HG03442 (cell line): ENCODE data around the gene LRRC46.

Source experiments
- ATAC-seq: cut with Tn5 transposase; IDR thresholded peaks from one replicate; pipeline ENCODE4 v1.9.1; 2021; ENCODE audit warnings: mild to moderate bottlenecking, moderate library complexity; ENCODE audit not compliant: unreplicated experiment

The LRRC46 gene

DNA sequence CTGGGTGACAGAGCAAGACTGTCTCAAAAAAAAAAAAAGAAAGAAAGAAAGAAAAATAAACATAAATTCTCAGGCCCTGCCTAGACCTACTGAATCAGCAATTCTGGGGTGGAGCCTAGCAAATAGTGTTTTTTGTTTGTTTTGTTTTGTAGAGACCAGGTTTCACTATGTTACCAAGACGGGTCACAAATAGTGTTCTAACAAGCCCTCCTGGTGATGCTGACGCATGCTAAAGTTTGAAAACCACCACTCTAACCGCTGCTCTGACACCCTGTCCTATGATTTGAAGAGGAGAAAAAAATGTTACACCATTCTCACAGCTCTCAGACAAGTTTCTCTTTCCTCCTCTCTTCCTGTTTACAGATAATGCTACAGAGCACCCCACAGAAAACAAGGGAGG lies 1.6 kb upstream of the LRRC46 start:
- no peak for ATAC-seq

DNA sequence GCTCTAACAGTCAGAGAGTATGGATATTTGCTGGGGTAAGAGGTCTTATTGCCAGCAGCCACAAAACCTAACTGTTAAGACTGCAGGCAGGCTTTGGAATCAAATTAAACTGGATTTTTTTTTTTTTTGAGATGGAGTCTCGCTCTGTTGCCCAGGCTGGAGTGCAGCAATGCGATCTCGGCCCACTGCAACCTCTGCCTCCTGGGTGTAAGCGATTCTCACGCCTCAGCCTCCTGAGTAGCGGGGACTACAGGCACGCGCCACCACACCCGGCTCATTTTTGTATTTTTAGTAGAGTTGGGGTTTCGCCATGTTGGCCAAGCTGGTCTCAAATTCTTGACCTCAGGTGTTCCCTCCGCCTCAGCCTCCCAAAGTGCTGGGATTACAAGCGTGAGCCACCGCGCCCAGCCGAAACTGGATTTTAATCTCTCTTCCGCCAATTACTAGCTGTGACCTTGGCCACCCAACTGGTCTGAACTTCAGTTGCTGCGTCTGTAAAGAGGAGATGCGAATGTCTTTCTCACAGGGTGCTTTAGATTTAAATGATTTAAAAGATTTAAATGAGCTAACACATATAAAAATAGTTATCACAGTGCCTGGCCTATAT lies 971 bp upstream of the LRRC46 start:
- no peak for ATAC-seq

DNA sequence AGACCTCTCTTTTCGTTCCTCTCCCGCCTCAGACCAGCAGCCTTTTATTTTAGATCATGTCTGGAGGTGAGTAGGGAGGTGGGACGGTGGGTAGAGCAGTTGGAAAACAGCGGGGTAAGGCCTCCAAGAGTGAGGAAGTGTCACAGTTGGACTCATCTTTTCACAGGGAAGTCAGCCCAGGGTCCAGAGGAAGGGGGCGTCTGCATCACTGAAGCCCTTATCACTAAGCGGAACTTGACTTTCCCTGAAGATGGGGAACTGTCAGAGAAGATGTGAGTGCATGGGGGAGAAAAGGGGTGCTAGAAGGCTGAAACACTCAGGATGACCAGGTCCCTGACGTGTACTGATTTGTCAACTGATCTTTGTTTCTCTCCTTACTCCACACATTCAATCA lies 461 bp downstream of the LRRC46 start:
- ATAC-seq, result no peak

DNA sequence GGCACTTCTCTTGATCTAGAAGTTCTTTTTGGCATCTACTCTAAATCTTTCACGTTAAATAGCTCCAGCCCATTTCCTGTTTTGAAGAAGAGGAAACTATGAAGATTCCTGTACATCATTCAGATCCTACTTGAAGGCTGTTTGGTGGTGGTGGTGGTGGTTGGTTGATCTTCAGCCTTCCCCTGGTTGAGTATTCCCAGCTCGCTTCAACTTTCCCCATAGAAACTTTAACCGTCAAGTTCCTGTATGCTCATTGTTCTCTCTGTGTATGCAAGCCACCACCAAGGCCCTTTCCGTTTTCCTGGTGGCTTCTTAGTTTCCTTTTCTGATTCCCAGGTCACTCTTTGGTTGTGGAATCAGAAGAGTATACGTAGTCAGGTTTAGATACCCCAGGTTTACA lies 3.3 kb downstream of the LRRC46 start:
- no peak for ATAC-seq

DNA sequence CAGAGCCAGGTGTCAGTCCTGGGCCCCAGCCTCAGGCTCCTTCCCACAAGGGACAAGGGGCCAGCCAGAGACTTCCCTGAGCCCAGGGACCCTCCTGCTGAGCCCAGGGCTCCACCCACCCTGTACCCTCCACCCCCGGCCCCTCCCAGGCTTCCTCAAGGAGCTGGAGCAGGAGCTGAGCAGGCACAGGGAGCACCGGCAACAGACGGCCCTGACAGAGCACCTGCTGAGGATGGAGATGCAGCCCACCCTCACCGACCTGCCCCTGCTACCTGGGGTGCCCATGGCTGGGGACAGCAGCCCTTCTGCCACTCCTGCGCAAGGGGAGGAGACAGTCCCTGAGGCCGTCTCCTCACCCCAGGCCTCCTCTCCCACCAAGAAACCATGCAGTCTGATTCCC lies 5.1 kb downstream of the LRRC46 start:
- ATAC-seq, result no peak

DNA sequence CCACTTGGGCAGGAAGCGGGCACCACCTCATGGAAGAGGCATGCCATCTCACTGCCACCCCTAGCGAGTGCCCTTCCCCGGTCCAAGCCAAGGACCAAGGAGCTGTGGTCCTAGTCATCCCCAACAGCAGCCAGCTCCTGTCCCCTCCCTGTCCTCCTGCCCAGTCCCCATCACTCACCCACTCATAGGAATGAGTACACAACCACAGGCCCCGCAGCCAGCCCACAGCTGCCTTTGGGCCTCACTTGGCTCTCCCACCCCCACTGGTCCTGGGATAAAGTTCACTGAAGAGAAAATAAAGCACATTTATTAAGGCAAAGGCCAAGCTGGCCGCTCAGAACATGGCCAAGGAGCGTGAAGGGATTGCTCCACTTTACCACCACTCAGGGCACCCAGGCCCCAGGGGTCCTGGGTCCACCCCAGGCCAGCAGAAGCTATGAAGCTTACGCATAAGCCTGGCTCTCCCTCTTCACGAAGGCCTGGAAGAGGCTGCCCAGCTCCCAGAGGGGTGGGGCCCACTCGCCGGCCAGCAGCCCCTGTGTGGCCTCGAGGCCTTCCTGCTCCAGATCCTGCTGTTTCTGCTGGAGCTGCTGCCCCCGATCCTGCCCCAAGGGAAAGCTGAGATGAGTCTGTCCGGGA lies 6.0 kb downstream of the LRRC46 start:
- no peak for ATAC-seq

DNA sequence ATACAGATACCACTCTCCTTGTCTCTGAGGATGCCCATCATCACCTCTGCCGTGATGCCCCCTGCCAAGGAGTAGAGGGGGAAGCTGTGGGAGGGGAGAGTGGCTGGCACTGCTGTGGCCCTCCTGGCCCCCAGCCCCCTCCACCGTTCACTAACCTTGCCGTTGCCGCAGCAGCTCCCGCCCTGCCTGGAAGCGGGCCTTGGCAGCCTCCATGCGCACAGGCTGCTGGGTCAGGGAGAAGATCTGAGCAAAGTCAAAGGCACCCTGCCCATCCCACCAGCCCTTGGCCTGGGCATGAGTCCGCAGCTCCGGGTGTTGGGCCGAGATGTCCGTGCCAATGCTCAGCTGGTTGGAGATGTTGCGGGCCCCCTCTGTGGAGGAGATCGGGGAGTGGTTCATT lies 7.2 kb downstream of the LRRC46 start:
- no peak for ATAC-seq

DNA sequence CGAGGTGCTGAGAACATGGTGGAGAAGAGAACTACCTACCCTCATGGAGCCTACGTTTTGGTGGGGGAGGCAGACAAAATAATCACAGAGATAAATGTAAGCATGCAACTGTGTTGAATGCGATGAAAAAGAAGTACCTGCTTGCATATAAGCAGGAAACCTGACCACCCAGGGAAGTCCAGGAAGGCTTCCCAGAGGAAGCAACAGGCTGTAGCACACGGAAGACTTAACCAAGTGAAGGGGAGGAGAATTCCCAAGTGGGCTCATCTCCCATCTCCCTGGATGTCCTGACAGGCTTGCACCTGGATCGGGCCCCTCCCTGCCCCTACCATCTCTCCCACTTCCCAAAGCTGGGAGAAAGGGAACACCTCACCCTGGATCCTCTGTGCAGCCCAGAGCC lies 7.6 kb downstream of the LRRC46 start:
- no peak for ATAC-seq

DNA sequence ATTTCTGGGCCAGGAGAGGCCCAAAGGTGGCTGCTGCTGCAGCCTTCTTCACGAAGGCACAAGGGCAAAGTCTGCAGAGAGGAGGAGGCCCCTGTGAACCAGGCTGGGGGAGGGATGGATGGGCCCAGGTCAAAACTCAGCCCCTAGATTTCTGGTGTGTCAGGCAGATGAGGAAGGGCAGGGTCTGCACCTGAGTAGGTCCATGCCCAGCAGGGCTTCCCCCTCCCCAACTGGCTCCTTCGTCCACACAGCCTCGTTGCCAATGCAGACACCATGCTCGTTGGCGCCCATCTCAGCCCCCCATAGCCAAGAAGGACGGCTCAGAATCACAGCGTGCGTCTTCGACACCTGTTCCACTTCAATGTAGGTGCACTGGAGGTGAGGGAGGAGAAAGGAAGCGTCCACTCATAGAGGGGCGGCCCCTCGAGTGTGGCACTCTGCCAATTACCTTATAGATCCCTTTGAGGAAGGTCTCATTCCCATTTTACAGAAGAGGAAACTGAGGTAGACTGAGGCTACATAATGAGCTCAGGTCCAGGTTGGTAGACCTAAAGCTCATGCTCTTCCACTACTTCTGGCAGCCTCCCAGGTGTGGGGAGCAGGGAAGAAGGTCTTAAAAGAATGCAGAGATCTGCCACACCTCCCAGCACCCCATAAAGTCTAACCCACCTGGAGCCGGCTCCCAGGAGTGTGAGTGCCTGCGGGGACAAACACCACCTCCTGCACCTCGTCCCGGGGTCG lies 8.7 kb downstream of the LRRC46 start:
- no peak for ATAC-seq

DNA sequence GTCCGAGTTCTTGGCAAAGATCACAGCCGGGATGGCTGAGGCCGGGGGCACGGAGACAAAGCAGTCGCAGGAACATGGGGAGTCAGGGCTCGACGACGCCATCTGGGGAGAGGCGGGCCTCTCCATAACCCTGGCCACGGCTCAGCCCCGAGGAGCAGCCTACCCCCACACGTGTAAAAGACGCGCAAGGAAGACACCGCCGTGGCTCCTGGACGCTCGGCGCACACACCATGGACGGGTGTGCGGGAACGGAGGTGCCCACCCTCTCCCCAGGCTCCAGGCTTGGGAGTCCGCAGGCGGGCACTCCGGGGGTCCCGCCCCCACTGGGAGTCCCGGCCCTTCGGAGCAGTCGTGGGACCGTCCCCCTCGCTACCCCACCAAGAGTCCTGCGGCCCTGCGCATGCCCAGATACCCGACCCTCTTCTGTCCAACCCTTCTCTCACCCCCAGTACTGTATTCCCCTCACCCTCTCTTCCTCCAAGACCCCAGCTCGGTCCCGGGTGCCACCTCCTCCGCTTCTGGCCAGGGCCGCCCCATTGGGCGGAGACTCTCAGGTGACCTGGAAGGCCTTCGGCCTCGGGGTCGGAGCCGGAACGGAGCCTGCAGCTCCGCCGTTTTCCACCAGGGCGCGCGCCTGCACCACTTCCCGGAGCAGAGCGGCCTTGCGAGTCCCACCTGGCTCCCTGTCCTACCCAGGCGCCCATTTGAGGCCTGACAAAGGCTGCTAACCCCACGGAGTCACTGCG lies 9.4 kb downstream of the LRRC46 start, which contains the start of gene SCRN2:
Gene SCRN2 (minus strand): TSS at position 532 of the 746 bp plus-strand sequence. CDS start 430 bp downstream, at position 102.
- ATAC-seq, result peak; percentile 77

DNA sequence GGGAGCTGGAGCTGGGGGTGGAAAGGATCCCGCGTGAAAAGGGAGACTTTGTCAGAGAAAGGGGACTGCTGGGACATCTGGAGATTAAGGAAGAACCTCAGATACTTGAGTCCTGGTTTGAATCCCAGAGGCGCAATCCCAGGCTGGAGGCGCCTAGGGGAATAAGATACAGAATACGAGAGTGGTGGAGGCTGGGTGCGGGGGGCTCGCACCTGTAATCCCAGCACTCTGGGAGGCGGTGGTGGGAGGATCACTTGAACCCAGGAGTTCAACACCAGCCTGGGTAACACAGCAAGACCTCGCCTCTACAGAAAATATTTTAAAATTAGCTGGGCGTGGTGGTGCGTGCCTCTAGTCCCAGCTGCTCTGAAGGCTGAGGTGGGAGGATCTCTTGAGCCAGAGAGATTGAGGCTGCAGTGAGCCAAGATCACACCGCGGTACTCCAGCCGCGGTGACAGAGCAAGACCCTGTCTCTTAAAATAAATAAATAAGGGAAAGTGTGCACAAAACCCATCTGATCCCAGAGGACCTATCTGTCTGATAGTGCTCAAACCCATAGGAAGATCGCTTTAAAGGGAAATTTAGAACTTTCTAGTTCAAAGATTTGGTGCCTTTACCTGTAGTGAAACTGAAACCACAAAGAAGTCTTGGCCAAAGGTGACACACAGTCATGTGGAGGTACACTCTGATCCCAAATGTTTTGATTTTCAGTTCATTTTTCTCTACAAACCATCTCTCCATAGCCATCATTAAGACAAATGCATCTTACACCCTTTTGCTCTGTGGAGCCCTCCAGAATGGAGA lies 10.2 kb downstream of the LRRC46 start:
- ATAC-seq, result no peak

DNA sequence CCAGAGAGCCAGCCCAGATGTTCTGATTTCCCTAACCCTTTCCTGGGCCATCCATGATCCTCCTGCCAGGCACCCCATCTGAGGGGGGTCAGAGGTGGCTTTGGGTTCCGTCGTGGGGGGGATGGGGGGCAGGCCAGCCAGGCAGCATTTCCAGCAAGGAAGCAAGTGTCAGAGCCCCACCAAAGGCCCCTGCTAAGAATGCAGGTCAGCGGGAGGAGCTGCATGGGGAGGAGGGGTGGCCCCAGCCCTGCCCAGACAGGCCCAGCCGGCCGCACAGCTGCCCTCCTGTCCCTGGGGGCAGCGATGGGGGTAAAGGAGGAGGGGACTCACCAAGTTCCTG lies 11.9 kb downstream of the LRRC46 start:
- ATAC-seq, result no peak

DNA sequence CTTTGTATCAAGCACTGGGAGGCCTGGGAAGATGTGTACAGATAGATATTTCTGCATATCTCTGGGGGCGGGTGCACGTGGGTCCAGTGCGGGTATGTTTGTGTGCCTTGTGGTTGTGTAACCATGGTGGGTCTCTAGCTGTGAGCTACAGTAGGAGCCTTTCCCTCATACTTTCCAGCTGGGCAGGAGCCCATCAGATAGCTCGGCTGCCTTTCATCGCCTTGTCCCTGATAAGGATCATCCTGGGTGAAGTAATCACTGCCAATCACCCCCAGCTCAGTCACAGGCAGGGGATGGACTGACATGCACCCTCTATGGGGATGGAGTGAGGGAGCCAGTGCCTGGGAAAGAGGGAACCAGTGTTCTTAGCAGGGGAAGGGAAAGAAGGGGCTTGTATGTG lies 12.8 kb downstream of the LRRC46 start:
- ATAC-seq, result no peak

DNA sequence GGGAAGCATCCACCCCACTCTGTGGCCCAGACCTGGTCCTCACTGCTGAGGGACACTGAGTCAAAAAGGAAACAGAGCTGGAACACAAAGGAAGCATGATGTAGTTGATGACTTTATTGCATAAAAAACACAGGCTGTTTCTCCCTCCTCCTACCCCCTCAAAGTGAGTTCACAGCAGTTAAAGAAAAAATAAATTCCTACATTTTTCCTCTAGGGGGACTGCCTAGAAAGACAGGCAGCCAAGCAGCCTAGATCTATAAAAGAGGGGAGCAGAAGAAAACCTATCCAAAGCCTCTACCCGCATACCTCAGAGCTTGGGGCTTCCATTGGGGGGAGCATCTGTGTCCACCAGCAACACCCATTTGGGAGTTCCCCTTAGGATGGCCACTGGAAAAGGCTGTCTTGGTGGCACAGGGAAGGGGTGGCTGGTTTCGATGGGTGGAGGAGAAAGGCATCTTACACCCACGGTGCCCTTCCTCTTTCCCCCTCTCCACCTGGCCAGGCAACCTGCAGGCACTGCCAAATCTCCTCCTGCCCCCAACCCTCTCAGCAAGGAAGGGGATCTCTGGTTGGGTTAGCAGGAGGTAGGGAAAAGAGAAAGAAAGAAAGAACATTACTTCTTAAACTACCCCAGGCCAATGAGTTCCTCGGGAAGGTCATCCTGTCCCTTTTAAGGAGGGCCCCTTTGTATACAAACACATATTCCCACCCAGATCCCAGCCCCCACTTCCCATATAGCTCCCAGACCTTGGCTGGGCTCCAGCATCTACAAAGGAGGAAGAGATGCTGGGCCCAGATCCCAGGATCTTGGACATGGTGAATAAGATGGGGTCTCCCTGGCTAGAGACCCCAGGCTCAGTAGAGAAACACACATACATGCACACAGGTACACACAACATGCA lies 13.6 kb downstream of the LRRC46 start:
- no peak for ATAC-seq

DNA sequence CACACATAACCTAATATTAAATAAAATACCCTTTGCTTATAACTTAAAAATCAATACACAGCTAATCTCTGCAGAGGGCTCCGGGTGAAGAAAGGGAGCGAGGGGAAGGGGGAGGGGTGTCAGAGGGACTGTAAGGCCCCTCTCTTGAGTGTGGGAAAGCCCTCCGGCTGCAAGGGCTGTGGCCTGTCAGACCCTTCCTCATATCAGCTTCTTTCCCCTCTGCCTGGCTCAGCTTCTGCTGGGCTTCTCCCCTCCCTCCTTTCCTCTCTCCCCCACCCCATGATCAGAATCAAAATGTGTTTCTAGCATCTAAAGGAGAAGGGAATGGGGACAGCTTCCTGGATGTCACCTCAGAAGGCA lies 14.2 kb downstream of the LRRC46 start:
- no peak for ATAC-seq

DNA sequence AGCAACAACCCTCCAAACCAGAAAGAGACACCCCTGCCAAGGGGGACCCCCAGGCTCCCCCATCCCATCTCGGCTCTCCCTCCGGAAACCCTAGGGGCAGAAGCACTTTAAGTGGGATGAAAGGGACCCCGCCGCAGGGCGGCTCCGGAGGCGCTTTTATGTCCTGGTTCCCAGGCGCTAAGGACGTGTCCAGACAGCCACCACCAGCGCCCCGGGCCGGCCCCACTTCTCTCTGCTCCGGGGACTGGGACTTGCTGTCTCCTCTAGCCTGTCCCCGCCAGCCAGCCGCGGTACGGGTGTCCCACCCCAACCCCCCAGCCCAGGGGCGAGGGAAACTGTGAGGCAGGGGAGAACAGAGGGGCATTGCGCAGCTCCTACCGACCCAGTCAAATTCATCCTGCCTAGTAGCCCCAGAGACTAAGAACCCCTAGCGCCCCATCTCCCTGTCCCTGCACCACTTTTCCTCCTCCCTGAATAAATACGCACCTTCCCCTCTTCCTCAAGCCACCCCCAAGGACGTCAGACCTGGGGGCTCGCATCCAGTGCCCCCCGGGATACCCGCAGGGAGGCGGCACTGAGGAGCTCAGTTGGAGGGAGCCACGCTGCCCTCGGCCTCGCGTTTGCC lies 15.4 kb downstream of the LRRC46 start:
- ATAC-seq, result no peak

DNA sequence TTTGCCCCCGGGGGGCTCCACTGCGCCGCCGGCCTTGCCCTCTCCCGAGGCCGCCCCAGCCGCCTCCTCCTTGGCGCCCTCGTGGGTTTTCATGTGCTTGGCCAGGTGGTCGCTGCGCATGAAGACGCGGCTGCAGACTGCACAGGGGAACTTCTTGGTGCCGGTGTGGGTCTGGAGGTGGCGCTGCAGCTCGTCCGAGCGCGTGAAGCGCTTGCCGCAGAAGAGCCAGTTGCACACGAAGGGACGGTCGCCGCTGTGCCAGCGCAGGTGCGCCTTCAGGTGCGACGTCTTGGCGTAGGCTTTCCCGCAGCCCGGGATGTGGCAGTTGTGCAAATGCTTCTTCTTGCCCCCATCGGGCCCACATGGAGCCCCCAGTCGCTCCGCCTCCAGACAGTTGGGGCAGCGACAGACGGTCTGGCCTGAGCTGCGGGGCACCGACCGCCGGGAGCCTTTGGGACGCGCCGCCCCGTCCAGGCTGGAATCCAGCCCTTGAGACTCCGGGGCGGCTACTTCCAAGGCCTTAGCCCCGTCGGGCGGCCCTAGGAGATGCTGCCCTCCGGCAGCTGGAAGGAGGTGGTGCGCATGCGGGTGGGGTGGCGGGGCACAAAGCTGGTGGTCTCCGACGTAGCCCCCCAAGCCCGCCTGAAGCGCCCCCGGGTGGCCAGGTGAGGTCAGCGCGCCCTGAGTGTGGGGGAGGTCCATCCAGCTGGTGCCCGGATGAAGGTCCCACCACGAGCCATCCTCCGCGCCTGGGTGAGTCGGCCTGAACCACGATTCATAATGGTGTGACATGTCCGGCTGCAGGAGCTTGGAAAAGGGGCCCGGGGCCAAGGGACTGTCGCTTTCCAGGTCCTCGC lies 16.1 kb downstream of the LRRC46 start:
- ATAC-seq, result no peak

DNA sequence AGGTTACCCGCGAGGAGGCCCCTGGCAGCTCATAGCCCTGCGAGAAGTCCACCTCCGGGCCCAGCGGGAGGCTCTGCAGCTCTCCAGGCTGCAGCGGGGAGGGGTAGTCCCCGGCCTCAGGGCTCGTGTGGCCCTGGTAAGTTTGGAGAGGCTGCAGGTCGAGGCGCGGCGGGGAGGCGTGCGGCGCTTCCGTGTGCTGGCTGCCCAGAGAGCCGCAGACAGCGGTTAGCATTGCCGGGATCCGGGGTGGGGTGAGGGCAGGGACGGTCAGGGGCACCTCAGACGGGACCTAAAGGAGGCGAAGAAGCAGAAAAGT lies 16.7 kb downstream of the LRRC46 start:
- ATAC-seq, result no peak

DNA sequence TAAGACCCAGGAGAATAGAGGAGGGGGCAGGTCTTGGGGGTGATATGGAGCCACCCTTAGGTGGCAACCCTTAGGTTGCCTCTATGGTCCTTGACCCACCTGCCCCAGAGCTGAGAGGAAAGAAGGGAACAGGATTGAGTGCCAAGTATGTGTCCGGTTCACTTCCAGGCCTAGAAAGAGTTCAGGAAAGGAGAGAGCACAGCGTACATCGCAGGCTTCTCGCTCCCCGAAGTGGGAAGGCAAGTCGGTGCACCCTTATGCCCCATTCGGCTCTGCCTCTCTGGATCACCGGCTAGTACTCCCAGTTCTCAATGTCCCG lies 18.9 kb downstream of the LRRC46 start:
- no peak for ATAC-seq
